GM12878 (cell line): Measurements from ENCODE around the gene UBASH3B. TPM values are rescaled to one million over a fixed set of nuclear protein-coding genes. Genes with fewer than 3 reads are reported as not detected.

ENCODE experiments used
- ATAC-seq: fragments of 200-7000 bp; cut with Tn5 transposase; 3 replicates; pipeline ENCODE4 v1.9.1; 2020; ENCODE audit warnings: mild to moderate bottlenecking, moderate library complexity
- BruUV-seq: library from RNA; stranded (reverse); fragments of 400-500 nt; replicated peaks from 2 replicates; lab custom pipeline; 2021; lab: Mats Ljungman, UMichigan
- CTCF ChIA-PET: fragments of 300-600 bp; sonication (Branson Sonifier 250); formaldehyde crosslinking; extraction: SDS; loops from one replicate; lab custom pipeline; 2021; ENCODE audit warnings: inconsistent platforms; lab: Yijun Ruan, JAX
- POLR2A ChIA-PET: fragments of 350-600 bp; formaldehyde crosslinking; extraction: SDS; loops from one replicate; lab custom pipeline; 2021; ENCODE audit warnings: inconsistent platforms; lab: Charles Lee
- RAD21 ChIA-PET: fragments of 300-600 bp; sonication (Branson Sonifier 250); formaldehyde crosslinking; loops from one replicate; lab custom pipeline; 2023; ENCODE audit warnings: antibody characterized with exemption; ENCODE audit not compliant: unreplicated experiment; lab: Charles Lee
- SMC1A ChIA-PET: fragments of 300-600 bp; sonication (Branson Sonifier 250); formaldehyde crosslinking; loops from one replicate; lab custom pipeline; 2023; ENCODE audit not compliant: unreplicated experiment, uncharacterized antibody; lab: Charles Lee
- DNase-seq: peaks from one replicate; pipeline ENCODE4 v3.0.0-alpha.2; 2011; ENCODE audit warnings: low read depth, low spot score
- FAIRE-seq: peaks from 3 replicates; lab custom pipeline; 2011; peaks lifted over from hg19 to GRCh38; lab: Jason Lieb, UNC
- H2AFZ ChIP-seq: 2 replicates; pipeline ENCODE4 v1.6.0; 2011; ENCODE audit warnings: low read depth, low read length, control low read depth; ENCODE audit not compliant: control insufficient read depth
- H3K27ac ChIP-seq: 2 replicates; pipeline ENCODE4 v1.5.1; 2011; ENCODE audit warnings: control low read depth; ENCODE audit not compliant: control insufficient read depth, insufficient read depth
- H3K27me3 ChIP-seq, 2 experiments: replicated peaks in 1 of 2; 2 replicates each; pipeline versions ENCODE4 v1.6.0 to v1.6.1; 2011; ENCODE audit warnings: low read length in 1 of 2; ENCODE audit not compliant: control insufficient read depth in 2 of 2, insufficient read depth in 2 of 2
- H3K36me3 ChIP-seq, 2 experiments: 2 replicates each; pipeline ENCODE4 v1.5.1; 2011; ENCODE audit warnings: low read length in 1 of 2; ENCODE audit not compliant: control insufficient read depth in 2 of 2, insufficient read depth in 2 of 2
- H3K4me1 ChIP-seq: 2 replicates; pipeline ENCODE4 v1.6.1; 2011; ENCODE audit warnings: mild to moderate bottlenecking, low read length, moderate library complexity, mixed read lengths; ENCODE audit not compliant: control insufficient read depth, insufficient read depth
- H3K4me2 ChIP-seq: 2 replicates; pipeline ENCODE4 v1.6.0; 2011; ENCODE audit warnings: control low read depth; ENCODE audit not compliant: control insufficient read depth, insufficient read depth
- H3K4me3 ChIP-seq: fragments of 200-600 bp; sonication (generic); 2 replicates; pipeline ENCODE4 v1.5.1; 2016
- H3K79me2 ChIP-seq: 2 replicates; pipeline ENCODE4 v1.6.0; 2011; ENCODE audit warnings: low read length; ENCODE audit not compliant: control insufficient read depth, insufficient read depth
- H3K9ac ChIP-seq: 2 replicates; pipeline ENCODE4 v1.8.0; 2011; ENCODE audit warnings: low read length, control low read depth, mixed read lengths; ENCODE audit not compliant: control insufficient read depth, insufficient read depth
- H3K9me3 ChIP-seq: replicated peaks from 3 replicates; pipeline ENCODE4 v1.5.1; 2011; ENCODE audit warnings: mild to moderate bottlenecking, low read length; ENCODE audit not compliant: control insufficient read depth, insufficient read depth
- H4K20me1 ChIP-seq: 2 replicates; pipeline ENCODE4 v1.6.0; 2011; ENCODE audit not compliant: control insufficient read depth, insufficient read depth
- CHD4 ChIP-seq: fragments of 200-600 bp; sonication (generic); IDR thresholded peaks from 2 replicates; pipeline ENCODE4 v1.6.1; 2016; ENCODE audit warnings: mild to moderate bottlenecking
- RAD51 ChIP-seq: fragments of 450-650 bp; IDR thresholded peaks from 2 replicates; pipeline ENCODE4 v1.6.1; 2016; ENCODE audit warnings: moderate library complexity, mild to moderate bottlenecking, inconsistent platforms
- WGBS: methylation state at CpG from one replicate; pipeline ENCODE4 v1.1.6; 2016; ENCODE audit warnings: low lambda C conversion rate; ENCODE audit not compliant: insufficient replicate concordance, insufficient coverage; ENCODE audit errors: missing lambda C conversion rate; 5-methylcytosine and 5-hydroxymethylcytosine counted together
- in situ Hi-C: fragments of 300-500 bp; cut with MboI; formaldehyde crosslinking; loops from 9 replicates; pipeline ENCODE4 v1.14.3; 2018; ENCODE audit warnings: mixed read lengths
- intact Hi-C: fragments of 100-400 bp; cut with micrococcal nuclease; formaldehyde crosslinking; loops from one replicate; pipeline ENCODE4 v1.14.2; 2022; ENCODE audit not compliant: unreplicated experiment
- polyA plus RNA-seq, 11 experiments: library from polyadenylated mRNA; depleted of rRNA in 4 of 11; unstranded in 6 of 11; stranded (reverse) in 5 of 11; fragments of >200 nt; fragmentation: Nextera tagmentation in 4 of 11; fragmentation: Illumina TruSeq in 1 of 11; extraction: Ambion mirVana in 4 of 11; extraction: Trizol in 1 of 11; gene quantifications; 1 replicate in 1 of 11; 2 replicates in 10 of 11; pipeline versions ENCODE4 v1.2.1 to v1.2.3, GENCODE V29; 2011 to 2016; ENCODE audit warnings: inconsistent platforms in 2 of 11, missing spikeins in 2 of 11, low read depth in 1 of 11
- total RNA-seq, 4 experiments: library from RNA; depleted of rRNA in 3 of 4; stranded (reverse); fragments of >200 nt in 3 of 4; fragmentation: Illumina TruSeq in 1 of 4; extraction: Trizol in 1 of 4; gene quantifications; 2 replicates each; pipeline versions ENCODE4 v1.2.1 to v1.2.3, GENCODE V29; 2013 to 2021
- TF ChIP-seq, protein P1 (sequence below): fragments of 450-650 bp; IDR thresholded peaks from 2 replicates; pipeline ENCODE4 v1.6.1; 2017; ENCODE audit warnings: mild to moderate bottlenecking, moderate library complexity

The UBASH3B gene
- total and polyA plus RNA-seq, 10 of the 15 experiments (the other 5 are each of a cell fraction or from before 2014, with no cell fraction given) = 0.18 to 3.3 (median 0.57) TPM

GRCh38 chr11:122782222-122782621 lies 126.7 kb downstream of the UBASH3B start:
- H3K79me2 ChIP-seq = no peaks in the 10 kb centered on the region
- no peak overlapping the region for H3K27ac ChIP-seq
- WGBS = 2% methylated on average over 2 of the region's 2 CpGs
- H3K4me3 ChIP-seq = no peak overlapping the region
- in situ Hi-C loops = loop anchor here (5.0 kb wide), 2 partner anchors 150 to 200 kb away; no protein-coding TSS in a partner anchor
- no peak for ATAC-seq
- ChIA-PET CTCF (interaction anchor here (0.7 to 7.5 kb wide), 22 partner anchors 9 to 248 kb away, joined by 3 to 78 read pairs (median 6); partner anchors contain the start of gene UBASH3B), RAD21 (interaction anchor here (0.7 to 2.0 kb wide), 10 partner anchors 25 to 272 kb away, joined by 3 to 14 read pairs (median 4); no protein-coding TSS in a partner anchor), SMC1A (interaction anchor here (0.6 to 3.8 kb wide), 18 partner anchors 14 to 272 kb away, joined by 3 to 28 read pairs (median 5); no protein-coding TSS in a partner anchor), POLR2A (interaction anchor here (0.6 to 0.7 kb wide), 2 partner anchors 274 to 572 kb away, joined by 3 read pairs; no protein-coding TSS in a partner anchor)
- H3K4me1 ChIP-seq = no peaks in the 10 kb centered on the region
- intact Hi-C loops = loop anchor here (5.0 kb wide), 1 partner anchor 240 kb away; no protein-coding TSS in a partner anchor
- H3K4me2 ChIP-seq = no peak overlapping the region
- no peak overlapping the region for H2AFZ ChIP-seq
- H3K36me3 ChIP-seq = no peaks in the 10 kb centered on the region
- no peak for FAIRE-seq
- H3K9me3 ChIP-seq = no peaks in the 10 kb centered on the region
- no peaks in the 10 kb centered on the region; a peak in 1 of 4 replicates for H3K27me3 ChIP-seq
- no peak for DNase-seq
- TF ChIP-seq RAD51 = no peak
- no peak for TF ChIP-seq CHD4
- H4K20me1 ChIP-seq = no peaks in the 10 kb centered on the region
- no TSS peak for BruUV-seq
- H3K9ac ChIP-seq = no peak overlapping the region

- Histone ChIP-seq H3K4me2 (no peak overlapping the region), H3K9me3 (no peaks in the 10 kb centered on the region), H3K36me3 (no peaks in the 10 kb centered on the region), H3K79me2 (no peaks in the 10 kb centered on the region), H3K27me3 (no peaks in the 10 kb centered on the region; a peak in 1 of 4 replicates), H3K4me3 (no peak overlapping the region), H2AFZ (no peak overlapping the region), H4K20me1 (no peaks in the 10 kb centered on the region), H3K4me1 (no peaks in the 10 kb centered on the region), H3K27ac (no peak overlapping the region), H3K9ac (no peak overlapping the region)
- BruUV-seq = no TSS peak
- FAIRE-seq = no peak
- ChIA-PET POLR2A (no interaction called here), CTCF (interaction anchor here (1.0 to 7.5 kb wide), 4 partner anchors 19 to 238 kb away, joined by 3 to 78 read pairs (median 38); no protein-coding TSS in a partner anchor), SMC1A (interaction anchor here (1.5 to 1.8 kb wide), 2 partner anchors 11 to 39 kb away, joined by 3 to 6 read pairs; no protein-coding TSS in a partner anchor), RAD21 (interaction anchor here (0.6 to 1.5 kb wide), 3 partner anchors 70 to 284 kb away, joined by 3 to 4 read pairs (median 3); no protein-coding TSS in a partner anchor)
- in situ Hi-C loops (loop anchor here (5.0 kb wide), 2 partner anchors 152 to 202 kb away; no protein-coding TSS in a partner anchor), intact Hi-C loops (loop anchor here (5.0 kb wide), 1 partner anchor 238 kb away; no protein-coding TSS in a partner anchor)
- DNase-seq = no peak
- no peak for ATAC-seq
- TF ChIP-seq, protein P1, sequence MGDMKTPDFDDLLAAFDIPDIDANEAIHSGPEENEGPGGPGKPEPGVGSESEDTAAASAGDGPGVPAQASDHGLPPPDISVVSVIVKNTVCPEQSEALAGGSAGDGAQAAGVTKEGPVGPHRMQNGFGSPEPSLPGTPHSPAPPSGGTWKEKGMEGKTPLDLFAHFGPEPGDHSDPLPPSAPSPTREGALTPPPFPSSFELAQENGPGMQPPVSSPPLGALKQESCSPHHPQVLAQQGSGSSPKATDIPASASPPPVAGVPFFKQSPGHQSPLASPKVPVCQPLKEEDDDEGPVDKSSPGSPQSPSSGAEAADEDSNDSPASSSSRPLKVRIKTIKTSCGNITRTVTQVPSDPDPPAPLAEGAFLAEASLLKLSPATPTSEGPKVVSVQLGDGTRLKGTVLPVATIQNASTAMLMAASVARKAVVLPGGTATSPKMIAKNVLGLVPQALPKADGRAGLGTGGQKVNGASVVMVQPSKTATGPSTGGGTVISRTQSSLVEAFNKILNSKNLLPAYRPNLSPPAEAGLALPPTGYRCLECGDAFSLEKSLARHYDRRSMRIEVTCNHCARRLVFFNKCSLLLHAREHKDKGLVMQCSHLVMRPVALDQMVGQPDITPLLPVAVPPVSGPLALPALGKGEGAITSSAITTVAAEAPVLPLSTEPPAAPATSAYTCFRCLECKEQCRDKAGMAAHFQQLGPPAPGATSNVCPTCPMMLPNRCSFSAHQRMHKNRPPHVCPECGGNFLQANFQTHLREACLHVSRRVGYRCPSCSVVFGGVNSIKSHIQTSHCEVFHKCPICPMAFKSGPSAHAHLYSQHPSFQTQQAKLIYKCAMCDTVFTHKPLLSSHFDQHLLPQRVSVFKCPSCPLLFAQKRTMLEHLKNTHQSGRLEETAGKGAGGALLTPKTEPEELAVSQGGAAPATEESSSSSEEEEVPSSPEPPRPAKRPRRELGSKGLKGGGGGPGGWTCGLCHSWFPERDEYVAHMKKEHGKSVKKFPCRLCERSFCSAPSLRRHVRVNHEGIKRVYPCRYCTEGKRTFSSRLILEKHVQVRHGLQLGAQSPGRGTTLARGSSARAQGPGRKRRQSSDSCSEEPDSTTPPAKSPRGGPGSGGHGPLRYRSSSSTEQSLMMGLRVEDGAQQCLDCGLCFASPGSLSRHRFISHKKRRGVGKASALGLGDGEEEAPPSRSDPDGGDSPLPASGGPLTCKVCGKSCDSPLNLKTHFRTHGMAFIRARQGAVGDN = no peak
- WGBS = 42% methylated on average over 5 of the region's 5 CpGs
Observed at GRCh38 chr11:122784325-122784955, 128.9 kb downstream of the UBASH3B start.
